HG02870 (cell line): ENCODE measurements around the gene IGSF8.
"Not testable (repeated sequence)": the region's sequence is repeated elsewhere in the genome, so short reads cannot be mapped to it uniquely, and the experiment has no call there.

Source experiments
- ATAC-seq: cut with Tn5 transposase; IDR thresholded peaks from one replicate; pipeline ENCODE4 v1.9.1; 2021; ENCODE audit warnings: mild to moderate bottlenecking, moderate library complexity; ENCODE audit not compliant: unreplicated experiment

IGSF8 gene

GRCh38 chr1:160127381-160127780 lies 29.0 kb upstream of the IGSF8 start:
- no peak for ATAC-seq

GRCh38 chr1:160126342-160126741 lies 27.9 kb upstream of the IGSF8 start:
- ATAC-seq: not testable (repeated sequence)

- no peak for ATAC-seq
Observed at GRCh38 chr1:160125746-160126145, 27.3 kb upstream of the IGSF8 start.

DNA sequence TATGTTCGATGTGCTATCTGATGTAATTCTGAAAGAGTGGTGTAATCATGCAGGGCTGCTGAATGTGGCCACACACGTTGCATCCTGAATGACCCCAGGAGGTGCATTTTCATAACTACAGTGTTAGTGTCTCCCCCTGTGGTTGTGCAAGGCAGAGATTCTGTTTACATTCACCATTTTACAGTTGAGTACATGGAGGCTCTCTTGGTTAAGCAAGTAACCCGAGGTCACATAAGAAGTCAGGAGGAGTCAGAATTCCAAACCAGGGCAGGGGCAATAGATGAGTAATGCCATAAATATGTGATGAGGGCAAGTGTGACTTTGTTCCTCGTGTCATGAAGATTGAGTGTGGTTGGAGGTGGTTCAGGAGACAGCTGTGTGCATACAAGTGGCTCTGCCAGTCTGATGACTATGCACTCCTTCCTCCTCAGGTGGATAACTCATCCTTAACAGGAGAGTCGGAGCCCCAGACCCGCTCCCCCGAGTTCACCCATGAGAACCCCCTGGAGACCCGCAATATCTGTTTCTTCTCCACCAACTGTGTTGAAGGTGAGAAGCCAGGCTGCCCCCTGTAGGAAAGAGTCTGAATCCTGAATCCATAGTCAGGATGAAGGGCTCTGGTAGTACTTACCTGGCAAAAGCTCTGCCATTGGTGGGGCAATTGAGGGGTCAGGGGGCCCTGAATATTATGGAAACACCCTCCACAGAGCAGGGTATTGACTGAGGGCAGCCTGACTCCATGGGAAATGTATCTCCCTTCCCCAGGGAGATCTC lies 26.5 kb upstream of the IGSF8 start:
- no peak for ATAC-seq

GRCh38 chr1:160123726-160124125 lies 25.3 kb upstream of the IGSF8 start:
- no peak for ATAC-seq

DNA sequence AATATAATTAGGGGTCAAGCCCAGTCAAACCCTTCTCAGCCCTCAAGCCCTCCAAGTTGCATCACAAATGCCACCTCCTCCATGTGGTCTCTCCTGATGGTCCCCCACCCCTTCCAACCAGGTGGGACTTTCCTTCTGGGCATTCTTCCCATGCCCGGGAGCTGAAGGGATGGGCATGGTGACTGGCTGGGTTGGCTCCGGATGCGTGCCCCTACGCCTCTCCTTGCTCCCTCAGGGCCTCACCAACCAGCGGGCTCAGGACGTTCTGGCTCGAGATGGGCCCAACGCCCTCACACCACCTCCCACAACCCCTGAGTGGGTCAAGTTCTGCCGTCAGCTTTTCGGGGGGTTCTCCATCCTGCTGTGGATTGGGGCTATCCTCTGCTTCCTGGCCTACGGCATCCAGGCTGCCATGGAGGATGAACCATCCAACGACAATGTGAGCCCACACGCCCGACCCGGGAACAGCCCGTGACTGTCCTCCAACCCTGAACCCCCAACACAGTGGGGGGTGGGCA lies 24.6 kb upstream of the IGSF8 start:
- ATAC-seq: no peak

DNA sequence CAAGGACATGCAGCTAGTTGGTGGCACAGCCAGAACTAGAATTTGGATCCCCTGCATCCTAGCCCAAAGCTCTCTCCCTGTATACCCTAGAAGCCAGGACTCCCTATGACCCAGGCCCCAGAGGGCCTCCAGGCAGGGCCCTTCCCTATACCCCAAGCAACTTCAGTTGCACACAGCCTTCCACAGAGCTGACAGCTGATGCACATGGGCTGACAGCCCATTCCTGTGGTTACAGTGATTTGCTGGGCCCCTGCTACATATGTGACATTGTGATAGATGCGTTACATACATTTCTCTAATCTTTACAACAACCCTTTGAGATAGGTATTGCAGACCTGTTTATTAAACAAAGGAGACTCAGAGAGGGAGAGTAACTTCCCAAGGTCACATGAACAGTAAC lies 23.0 kb upstream of the IGSF8 start:
- no peak for ATAC-seq

DNA sequence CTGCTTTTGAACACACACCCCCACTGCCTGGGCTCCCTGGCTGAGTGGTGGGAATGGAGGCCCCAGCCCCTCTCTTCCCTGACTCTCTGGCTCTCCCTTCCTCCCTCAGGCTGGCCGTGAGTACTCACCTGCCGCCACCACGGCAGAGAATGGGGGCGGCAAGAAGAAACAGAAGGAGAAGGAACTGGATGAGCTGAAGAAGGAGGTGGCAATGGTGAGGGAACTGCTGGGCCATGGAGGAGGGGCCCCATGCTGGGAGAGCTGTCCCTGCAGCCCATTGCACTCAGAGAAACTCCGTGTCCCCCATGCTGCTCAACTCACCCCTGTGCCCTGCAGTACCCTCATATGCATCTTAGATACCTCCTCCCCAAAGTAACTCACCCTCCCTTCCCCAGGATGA lies 22.4 kb upstream of the IGSF8 start:
- no peak for ATAC-seq

GRCh38 chr1:160118928-160119327 lies 20.5 kb upstream of the IGSF8 start:
- ATAC-seq: no peak

DNA sequence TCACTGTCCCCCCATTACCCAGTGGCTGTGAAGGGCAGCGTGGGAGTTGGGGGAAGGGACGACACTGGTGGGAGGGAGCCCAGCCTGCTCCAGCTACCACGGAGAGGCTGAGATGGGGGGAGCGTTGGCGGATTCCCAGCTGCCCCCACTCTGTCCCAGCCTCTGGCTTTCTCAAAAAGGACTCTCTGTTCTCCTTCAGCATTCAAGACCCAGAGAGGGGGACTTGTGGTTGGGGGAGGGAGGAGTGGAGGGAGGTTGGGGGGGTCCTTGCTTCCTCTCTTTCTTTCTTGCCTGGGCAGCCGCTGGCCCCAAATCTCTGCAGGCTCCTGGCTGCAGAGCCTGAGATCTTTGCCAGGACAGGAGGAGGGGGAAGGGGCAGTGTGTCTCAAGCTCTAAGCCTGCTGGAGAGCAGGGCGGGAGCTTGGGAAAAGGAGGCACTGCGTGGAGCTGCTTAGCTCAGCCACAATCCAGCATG lies 19.3 kb upstream of the IGSF8 start:
- ATAC-seq: no peak

DNA sequence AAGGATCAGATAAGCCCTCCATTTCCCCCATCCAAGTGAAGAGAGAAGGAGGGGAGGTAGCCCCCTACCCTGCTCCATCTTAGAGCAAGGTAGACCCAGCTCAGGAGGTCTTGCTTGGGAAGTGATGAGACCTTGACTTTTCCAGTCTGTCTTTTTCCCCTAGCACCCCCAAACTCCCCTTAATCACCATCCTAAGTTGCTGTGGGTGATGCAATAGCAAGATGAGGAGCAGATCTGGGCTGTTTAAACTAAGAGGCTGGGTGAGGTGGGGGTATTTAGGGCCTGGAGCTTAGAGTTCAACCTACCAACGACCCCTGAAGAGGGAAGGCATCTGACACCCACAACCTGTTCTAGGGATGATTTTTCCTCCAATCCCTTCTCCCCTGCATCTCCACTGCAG lies 18.9 kb upstream of the IGSF8 start:
- ATAC-seq: no peak

- ATAC-seq: no peak
Observed at GRCh38 chr1:160116283-160117147, 18.1 kb upstream of the IGSF8 start.

- no peak for ATAC-seq
Observed at GRCh38 chr1:160115545-160116282, 17.3 kb upstream of the IGSF8 start, which contains the start of gene ATP1A2. ATP1A2 (plus strand) TSS chr1:160115759; CDS start chr1:160115862, 103 bp downstream.

GRCh38 chr1:160114085-160114484 lies 15.7 kb upstream of the IGSF8 start:
- ATAC-seq: no peak

- no peak for ATAC-seq
Observed at GRCh38 chr1:160113407-160113806, 15.0 kb upstream of the IGSF8 start.

- ATAC-seq: no peak
Observed at GRCh38 chr1:160112357-160112756, 13.9 kb upstream of the IGSF8 start.

DNA sequence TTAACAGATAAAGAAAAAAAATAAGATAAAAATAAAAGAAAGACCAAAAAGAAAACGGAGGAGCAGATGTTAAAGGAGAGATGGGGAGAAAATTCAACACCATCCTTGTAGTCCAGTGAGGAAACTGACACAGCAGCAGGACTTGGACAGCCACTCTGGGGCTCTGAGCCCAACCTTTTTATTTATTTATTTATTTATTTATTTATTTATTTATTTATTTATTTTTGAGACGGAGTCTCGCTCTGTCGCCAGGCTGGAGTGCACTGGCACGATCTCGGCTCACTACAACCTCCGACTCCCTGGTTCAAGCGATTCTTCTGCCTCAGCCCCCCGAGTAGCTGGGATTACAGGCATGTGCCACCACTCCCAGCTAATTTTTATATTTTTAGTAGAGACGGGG lies 13.0 kb upstream of the IGSF8 start:
- not testable (repeated sequence) for ATAC-seq

GRCh38 chr1:160109686-160110085 lies 11.3 kb upstream of the IGSF8 start:
- no peak for ATAC-seq

DNA sequence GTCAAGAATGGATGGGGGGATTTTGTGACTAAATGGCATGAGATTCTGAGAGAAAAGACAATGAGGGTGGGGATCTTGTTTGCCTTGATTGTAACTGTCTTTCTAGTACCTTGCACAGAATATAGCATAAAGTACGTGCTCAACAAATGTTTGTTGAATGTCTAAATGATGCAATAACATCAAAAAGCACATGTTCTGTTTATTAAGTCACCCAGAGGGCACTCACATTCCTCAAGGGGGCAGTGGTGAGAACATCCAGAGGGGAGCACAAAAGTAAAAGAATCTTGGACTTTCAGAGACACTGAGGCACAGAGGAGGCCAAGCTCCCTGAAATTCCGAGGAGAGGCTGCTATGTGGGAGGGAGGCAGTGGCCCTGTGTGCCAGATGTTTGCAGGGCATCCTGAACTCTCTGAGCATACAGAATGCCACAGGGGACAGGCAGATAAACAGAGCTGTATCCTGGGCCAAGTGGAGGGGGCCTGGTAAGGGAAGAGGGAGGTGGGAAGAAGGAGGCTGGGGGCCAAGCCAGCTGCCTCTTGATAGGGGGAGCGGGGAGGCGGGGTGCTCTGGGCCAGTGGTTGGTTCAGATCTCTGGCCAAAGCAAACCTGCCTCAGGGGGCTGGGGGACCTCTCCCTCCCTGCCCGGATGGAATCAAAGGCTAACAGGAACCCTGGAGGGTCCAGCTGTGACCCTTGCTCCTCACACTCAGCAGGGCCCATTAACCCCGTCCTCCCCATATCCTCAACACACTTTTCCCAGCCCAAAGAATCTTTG lies 10.7 kb upstream of the IGSF8 start:
- no peak for ATAC-seq

GRCh38 chr1:160107512-160107911 lies 9.1 kb upstream of the IGSF8 start:
- no peak for ATAC-seq
